ENCODE data around the gene KDM5C. TPM values are rescaled to one million over a fixed set of nuclear protein-coding genes. Genes with fewer than 3 reads are reported as not detected.

Gene KDM5C
- total and polyA plus RNA-seq, 10 donors: 10.4 to 165 (median 114) TPM

DNA sequence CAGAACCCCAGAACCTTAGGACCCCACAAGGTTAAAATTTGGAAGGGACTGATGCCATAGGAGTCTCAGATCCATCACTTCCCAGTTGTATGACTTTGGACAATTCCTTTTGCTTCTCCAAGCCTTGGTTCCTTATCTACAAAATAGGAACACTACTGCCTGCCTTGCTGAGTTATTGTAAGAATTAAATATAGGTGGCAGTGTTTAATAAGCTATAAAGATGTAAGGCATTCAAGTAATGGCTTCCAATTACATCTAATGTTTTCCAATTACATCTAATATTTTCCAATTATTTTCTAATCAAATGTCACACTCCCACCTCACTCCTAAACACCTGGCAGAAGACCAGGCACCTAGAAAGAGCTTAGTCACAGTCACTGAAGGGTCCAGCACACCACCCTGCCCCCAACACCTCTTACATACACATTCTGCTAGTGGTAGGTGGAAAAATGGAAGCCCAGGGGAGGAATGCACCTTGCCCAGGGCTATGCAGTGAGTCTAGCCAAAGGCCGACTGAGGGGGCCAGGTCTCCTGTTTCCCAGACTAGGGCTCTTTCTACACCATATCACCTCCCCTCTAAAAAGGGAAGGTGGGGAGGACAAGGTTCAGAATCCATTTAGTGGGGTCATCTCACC, 24.5 kb upstream of the KDM5C start:
- Histone ChIP-seq H3K27ac (no peak overlapping the region), H3K4me1 (no peaks in the 10 kb centered on the region), H3K4me3 (no peak overlapping the region), H3K36me3 (no peaks in the 10 kb centered on the region), H3K27me3 (replicated peaks in 1 of 7) (peaks cover 0 to 9% (median 0%) of the 10 kb centered on the region in 7 donors), H3K9me3 (no peaks in the 10 kb centered on the region)
- intact Hi-C loops (cut with DNase I; ENCODE audit: low total_unique reads): no loop called here
- TF ChIP-seq, protein P1, sequence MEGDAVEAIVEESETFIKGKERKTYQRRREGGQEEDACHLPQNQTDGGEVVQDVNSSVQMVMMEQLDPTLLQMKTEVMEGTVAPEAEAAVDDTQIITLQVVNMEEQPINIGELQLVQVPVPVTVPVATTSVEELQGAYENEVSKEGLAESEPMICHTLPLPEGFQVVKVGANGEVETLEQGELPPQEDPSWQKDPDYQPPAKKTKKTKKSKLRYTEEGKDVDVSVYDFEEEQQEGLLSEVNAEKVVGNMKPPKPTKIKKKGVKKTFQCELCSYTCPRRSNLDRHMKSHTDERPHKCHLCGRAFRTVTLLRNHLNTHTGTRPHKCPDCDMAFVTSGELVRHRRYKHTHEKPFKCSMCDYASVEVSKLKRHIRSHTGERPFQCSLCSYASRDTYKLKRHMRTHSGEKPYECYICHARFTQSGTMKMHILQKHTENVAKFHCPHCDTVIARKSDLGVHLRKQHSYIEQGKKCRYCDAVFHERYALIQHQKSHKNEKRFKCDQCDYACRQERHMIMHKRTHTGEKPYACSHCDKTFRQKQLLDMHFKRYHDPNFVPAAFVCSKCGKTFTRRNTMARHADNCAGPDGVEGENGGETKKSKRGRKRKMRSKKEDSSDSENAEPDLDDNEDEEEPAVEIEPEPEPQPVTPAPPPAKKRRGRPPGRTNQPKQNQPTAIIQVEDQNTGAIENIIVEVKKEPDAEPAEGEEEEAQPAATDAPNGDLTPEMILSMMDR (IDR thresholded peaks at IDR 0.05 in 8 of 11, conservative IDR thresholded peaks at IDR 0.05 in 3 of 11): no peak
- 75 to 100% (median 95%) methylated on average over 1 of the region's 1 CpG; no CpG with 5 or more reads in 1 of the 5 donors for WGBS, 5 donors
- peak; percentile 50 for DNase-seq

DNA sequence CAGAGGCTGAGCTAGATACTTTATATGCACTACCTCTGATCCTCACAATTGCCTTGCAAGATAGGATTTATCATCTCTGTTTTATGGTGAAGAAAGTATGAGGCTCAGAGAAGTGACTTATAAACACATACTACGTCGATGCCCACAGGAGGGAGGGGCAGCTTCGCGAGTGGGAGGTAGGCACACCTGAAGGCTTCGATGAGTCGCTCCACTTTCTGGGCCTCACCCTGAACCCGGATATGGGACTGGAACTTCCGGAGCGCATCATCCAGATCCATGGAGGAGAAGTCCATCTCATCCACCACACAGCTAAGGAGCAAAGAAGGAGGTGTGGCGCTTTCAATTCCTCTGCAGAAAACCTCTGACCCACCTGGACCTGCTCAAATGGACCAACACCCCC, 22.9 kb upstream of the KDM5C start:
- no peak overlapping the region for H3K27ac ChIP-seq

DNA sequence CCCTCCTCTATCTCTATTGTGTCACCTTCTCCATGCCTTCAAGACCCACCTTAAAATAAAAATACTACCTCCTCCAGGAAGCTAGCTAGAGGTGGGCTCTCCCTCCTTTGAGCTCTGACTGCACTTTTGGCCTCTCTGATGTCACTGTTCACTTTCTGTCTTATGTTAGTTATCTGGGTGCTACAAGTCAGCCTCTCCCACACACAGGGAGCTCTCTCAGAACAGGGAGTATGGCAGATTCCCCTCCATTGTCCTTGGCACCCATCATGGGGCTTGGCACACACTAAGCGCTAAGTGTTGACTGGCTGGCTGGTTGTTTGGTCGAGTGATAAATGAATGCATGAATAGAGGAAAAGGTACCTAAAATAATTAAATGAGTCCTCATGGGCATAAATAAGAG, 21.2 kb upstream of the KDM5C start:
- WGBS, 5 donors: 73 to 100% (median 90%) methylated on average over 2 of the region's 2 CpGs
- Histone ChIP-seq H3K36me3 (peaks cover 0 to 4% (median 0%) of the 10 kb centered on the region in 6 donors), H3K9me3 (no peaks in the 10 kb centered on the region), H3K27ac (no peak overlapping the region), H3K4me1 (no peaks in the 10 kb centered on the region), H3K27me3 (replicated peaks in 1 of 7) (peaks cover 0 to 9% (median 0%) of the 10 kb centered on the region in 7 donors), H3K4me3 (no peak overlapping the region)
- TF ChIP-seq POLR2AphosphoS5 (IDR thresholded peaks at IDR 0.05): no peak
- TF ChIP-seq, protein P1 (IDR thresholded peaks at IDR 0.05 in 8 of 11, conservative IDR thresholded peaks at IDR 0.05 in 3 of 11): no peak
- no peak for TF ChIP-seq POLR2A (IDR thresholded peaks at IDR 0.05)
- DNase-seq: no peak
- intact Hi-C loops (cut with DNase I; ENCODE audit: low total_unique reads): no loop called here

More for the DNA sequence above, 22.9 kb upstream of the KDM5C start:
- intact Hi-C loops (cut with DNase I; ENCODE audit: low total_unique reads): no loop called here
- Histone ChIP-seq H3K4me3 (no peak overlapping the region), H3K9me3 (no peaks in the 10 kb centered on the region), H3K27me3 (replicated peaks in 1 of 7) (peaks cover 0 to 9% (median 0%) of the 10 kb centered on the region in 7 donors), H3K4me1 (no peaks in the 10 kb centered on the region), H3K36me3 (peaks cover 0 to 4% (median 0%) of the 10 kb centered on the region in 6 donors)
- peak; percentile 41 for DNase-seq
- 74 to 98% (median 94%) methylated on average over 3 to 10 of the region's 10 CpGs for WGBS, 5 donors
- TF ChIP-seq POLR2AphosphoS5 (IDR thresholded peaks at IDR 0.05): no peak

DNA sequence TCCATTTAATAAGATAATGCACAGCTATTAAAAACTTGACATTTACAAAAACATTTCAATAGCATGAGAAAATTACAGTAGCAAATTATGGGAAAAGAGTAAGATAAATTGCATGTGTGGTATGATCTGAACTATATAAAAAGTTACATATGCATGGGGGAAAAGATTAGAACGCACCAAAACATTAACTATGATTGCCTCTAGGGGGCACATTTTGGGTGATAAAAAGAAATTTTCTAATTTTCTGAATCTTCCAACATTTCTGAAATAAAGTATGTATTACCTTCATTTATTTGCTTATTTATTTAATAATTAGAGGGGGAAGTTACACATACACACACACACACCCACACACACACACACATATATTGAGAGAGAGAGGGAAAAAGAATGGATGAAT, 19.6 kb upstream of the KDM5C start:
- Histone ChIP-seq H3K27ac (no peak overlapping the region), H3K9me3 (no peaks in the 10 kb centered on the region), H3K27me3 (replicated peaks in 1 of 7) (peaks cover 0 to 9% (median 0%) of the 10 kb centered on the region in 7 donors), H3K4me1 (no peaks in the 10 kb centered on the region), H3K4me3 (no peak overlapping the region), H3K36me3 (peaks cover 0 to 4% (median 0%) of the 10 kb centered on the region in 6 donors)
- no peak for DNase-seq
- intact Hi-C loops (cut with DNase I; ENCODE audit: low total_unique reads): no loop called here
- TF ChIP-seq, protein P1 (IDR thresholded peaks at IDR 0.05 in 8 of 11, conservative IDR thresholded peaks at IDR 0.05 in 3 of 11): peak in 2 of 11 experiments; percentile 11 to 22
- no peak for TF ChIP-seq POLR2A (IDR thresholded peaks at IDR 0.05)
- 33 to 57% (median 52%) methylated on average over 1 of the region's 1 CpG for WGBS, 5 donors

All from spleen (tissue), 11 donors.